Epithelial cell of proximal tubule (primary cell): ENCODE data around the gene ACTL9. TPM values are rescaled to one million over a fixed set of nuclear protein-coding genes. Genes with fewer than 3 reads are reported as not detected.

ENCODE experiments used
- DNase-seq: peaks from one replicate; pipeline ENCODE4 v3.0.0-alpha.2; 2011; ENCODE audit warnings: low read depth
- H3K4me3 ChIP-seq: 2 replicates; pipeline ENCODE4 v1.5.1; 2011; ENCODE audit warnings: low read depth, mild to moderate bottlenecking, low read length
- total RNA-seq: library from RNA; depleted of rRNA; stranded (reverse); fragments of >200 nt; gene quantifications from 2 replicates; pipeline ENCODE4 v1.2.3, GENCODE V29; 2015
- TF ChIP-seq, protein P1 (sequence below): conservative IDR thresholded peaks from 2 replicates; pipeline ENCODE4 v1.5.1; 2012; ENCODE audit warnings: low read depth, mild to moderate bottlenecking, low read length

ACTL9 gene
- total RNA-seq, 1 donor from 2014 or later, result not detected

DNA sequence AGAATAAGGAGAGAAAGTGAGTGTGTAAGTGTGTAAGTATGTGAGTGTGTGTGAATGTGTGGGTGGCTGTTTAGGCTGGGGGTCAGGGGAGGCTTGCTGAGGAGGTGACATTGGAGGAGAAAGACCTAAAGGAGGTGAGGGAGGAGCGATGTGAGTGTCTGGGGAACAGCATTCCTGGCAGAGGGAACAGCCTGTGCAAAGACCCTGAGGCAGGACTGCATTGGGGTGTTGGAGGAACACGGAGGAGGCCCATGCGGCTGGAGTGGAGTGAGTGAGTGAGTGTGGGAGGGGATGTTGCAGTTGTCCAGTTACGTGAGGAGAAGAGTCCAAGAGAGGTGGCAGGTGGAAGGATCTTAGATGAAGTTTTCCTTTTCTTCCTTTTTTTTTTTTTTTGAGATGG, 36.3 kb downstream of the ACTL9 start:
- H3K4me3 ChIP-seq, result no peak overlapping the region
- DNase-seq, result no peak
- TF ChIP-seq, protein P1, sequence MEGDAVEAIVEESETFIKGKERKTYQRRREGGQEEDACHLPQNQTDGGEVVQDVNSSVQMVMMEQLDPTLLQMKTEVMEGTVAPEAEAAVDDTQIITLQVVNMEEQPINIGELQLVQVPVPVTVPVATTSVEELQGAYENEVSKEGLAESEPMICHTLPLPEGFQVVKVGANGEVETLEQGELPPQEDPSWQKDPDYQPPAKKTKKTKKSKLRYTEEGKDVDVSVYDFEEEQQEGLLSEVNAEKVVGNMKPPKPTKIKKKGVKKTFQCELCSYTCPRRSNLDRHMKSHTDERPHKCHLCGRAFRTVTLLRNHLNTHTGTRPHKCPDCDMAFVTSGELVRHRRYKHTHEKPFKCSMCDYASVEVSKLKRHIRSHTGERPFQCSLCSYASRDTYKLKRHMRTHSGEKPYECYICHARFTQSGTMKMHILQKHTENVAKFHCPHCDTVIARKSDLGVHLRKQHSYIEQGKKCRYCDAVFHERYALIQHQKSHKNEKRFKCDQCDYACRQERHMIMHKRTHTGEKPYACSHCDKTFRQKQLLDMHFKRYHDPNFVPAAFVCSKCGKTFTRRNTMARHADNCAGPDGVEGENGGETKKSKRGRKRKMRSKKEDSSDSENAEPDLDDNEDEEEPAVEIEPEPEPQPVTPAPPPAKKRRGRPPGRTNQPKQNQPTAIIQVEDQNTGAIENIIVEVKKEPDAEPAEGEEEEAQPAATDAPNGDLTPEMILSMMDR, result no peak

DNA sequence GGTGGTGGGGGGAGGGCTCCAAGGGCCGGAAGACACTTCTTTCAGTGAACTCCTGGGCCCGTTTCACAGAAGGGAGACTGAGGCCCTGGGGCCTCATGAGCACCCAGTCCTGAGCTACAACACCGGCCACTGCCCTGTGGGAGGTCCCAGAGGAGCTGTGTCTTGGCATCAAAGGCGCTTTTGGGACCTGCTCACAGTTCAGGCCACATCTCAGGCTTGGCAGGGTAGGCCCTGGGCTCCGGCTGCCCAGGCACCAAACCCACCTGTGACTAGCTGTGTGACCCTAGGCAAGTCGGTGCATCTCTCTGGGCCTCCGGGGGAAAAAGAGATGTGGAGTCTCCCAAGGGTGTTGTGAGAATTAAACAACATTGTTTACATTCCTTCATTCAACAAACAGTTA, 38.7 kb downstream of the ACTL9 start:
- TF ChIP-seq, protein P1, result no peak
- H3K4me3 ChIP-seq, result no peak overlapping the region
- no peak for DNase-seq

DNA sequence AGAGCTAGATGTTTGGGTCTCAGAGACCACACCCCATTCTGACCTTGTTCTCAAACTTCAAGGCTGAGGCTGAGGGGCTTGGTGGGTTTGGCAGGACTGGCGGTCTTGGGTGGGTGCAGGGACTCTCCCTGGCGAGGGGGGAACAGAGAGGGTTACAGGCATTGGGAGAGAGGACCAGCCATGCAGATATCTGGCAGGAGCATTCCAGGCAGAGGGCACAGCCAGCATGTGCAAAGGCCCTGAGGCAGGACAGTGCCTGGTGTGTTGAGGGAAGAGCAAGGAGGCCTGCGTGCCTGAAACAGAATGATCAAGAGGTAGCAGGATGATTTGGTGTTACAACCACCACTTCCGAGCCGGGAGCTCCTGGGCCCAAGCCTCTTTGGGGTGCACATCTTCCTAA, 40.7 kb downstream of the ACTL9 start:
- TF ChIP-seq, protein P1, result no peak
- H3K4me3 ChIP-seq, result no peak overlapping the region

DNA sequence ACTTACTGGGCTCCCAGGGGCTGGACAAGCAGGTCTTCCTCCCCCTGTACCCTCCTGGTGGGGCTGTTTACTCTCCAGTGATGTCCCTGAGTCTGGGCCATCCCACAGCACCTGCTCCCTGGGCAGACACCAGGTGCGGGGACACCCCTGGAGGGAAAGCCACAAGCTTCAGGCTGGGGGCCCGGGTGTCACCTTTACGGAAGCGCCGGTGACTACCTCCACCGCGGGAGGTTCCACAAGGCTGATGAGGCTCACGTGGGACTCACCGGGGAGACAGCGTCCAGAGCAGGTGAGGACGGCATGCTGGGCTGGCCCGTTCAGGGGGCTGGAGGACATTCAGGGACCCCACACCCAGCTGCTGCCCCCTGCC, 43.3 kb downstream of the ACTL9 start:
- H3K4me3 ChIP-seq, result no peak overlapping the region
- DNase-seq, result no peak
- TF ChIP-seq, protein P1, result no peak

More for the DNA sequence above, 40.7 kb downstream of the ACTL9 start:
- DNase-seq, result no peak

DNA sequence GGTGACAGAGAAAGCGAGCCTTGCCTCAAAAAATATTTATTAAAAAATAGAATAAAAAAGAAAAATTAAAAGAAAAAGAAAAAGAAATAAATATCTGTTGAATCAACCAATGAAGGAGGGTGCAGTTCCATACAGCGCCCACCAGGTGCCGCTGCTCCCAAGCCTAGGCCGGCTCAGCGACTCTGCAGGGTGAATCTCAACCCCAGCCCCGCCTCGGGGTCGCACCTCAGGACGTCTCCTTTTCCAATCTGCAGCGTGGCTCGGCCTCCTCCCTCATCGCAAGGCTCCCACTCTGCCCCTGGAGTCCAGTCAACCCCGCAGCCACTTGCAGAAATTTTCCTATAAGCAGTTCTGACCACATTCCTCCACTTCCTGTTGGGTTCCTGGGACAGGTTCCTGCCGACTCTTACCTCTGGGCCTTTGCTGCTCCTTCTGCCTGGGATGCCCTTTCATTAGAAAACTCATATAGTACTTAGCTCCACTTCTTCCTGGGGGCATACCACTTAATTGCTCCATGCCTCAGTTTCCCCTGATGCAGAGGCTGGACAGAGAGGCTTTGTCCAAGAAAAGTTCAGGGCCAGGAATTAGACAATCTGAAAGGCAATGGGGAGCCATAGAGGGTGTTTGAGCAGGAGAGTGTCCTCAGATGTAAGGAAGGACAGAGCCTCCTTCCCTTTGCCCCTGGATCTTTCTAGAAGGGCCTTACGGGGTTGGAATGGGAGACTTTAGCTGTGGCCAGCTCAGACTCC, 43.8 kb downstream of the ACTL9 start:
- TF ChIP-seq, protein P1, result peak; percentile 91
- no peak for DNase-seq

DNA sequence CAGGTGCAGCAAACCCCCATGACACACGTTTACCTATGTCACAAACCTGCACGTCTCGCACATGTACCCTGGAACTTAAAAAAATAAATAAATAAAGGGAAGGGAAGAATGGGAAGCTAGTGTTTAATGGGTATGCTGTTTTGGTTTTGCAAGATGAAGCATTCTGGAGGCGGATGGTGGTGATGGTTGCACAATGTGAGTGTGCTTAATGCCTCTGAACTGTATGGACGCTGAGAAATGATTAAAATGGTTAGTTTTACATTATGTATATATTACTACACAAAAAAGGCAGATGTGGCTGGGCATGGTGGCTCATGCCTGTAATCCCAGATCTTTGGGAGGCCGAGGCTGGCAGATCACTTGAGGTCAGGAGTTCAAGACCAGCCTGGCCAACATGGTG, 50.4 kb downstream of the ACTL9 start:
- no peak for DNase-seq
- TF ChIP-seq, protein P1, result no peak
- H3K4me3 ChIP-seq, result no peak overlapping the region

More for the DNA sequence above, 43.8 kb downstream of the ACTL9 start:
- peak overlapping the region; percentile 30 for H3K4me3 ChIP-seq

Other genes starting within 250 kb of the ACTL9 start
- not detected in 2 replicates for gene PRAM1, start 196.2 kb downstream of the ACTL9 start, total RNA-seq
- gene ZNF414, start 184.6 kb downstream of the ACTL9 start, total RNA-seq, result 10.4 and 12.4 TPM in 2 replicates
- 0.06 and 0.07 TPM in 2 replicates for gene MYO1F, start 121.4 kb downstream of the ACTL9 start, total RNA-seq
- 2.0 and 4.8 TPM in 2 replicates for gene ADAMTS10, start 88.1 kb downstream of the ACTL9 start, total RNA-seq
- not detected in 2 replicates for gene NFILZ, start 68.2 kb downstream of the ACTL9 start, total RNA-seq
- not detected in 2 replicates for gene OR2Z1, start 22.8 kb upstream of the ACTL9 start, total RNA-seq
- gene ZNF558, start 133.5 kb upstream of the ACTL9 start, total RNA-seq, result 7.3 and 20.2 TPM in 2 replicates
- gene MBD3L1, start 133.6 kb upstream of the ACTL9 start, total RNA-seq, result not detected in 2 replicates